ENCODE measurements around the gene NF1.
A peak's percentile ranks its signal among the peaks of the same experiment; 100 is the strongest.
"Not testable (repeated sequence)": the region's sequence is repeated elsewhere in the genome, so short reads cannot be mapped to it uniquely, and the experiment has no call there.

NF1 gene

DNA sequence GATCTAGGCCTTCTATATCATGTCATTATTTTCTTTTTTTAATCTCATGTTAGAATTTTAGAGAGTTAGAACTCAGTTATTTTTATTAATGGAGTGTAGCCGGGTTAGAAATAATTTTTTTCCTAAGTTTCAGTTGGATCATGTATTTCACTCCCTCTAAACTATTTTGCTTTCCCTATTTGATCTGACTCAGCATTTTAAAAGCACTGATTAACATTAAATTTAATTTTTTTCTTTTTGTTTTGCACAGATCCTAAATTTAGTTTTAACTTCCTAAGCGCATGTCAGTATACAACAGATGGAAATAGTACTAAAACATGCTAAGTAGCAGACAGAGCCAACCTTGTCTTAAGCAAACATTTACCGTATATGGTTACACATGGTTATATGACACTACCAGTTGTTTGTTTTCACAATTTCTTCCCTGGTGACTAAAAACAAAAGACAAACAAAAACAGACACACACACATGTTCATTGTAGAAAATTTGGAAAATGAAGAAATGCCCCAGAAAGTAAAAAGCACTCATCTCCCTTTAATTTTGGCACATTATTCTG is 263.1 kb downstream of the NF1 start:
- DNase-seq, result no peak

DNA sequence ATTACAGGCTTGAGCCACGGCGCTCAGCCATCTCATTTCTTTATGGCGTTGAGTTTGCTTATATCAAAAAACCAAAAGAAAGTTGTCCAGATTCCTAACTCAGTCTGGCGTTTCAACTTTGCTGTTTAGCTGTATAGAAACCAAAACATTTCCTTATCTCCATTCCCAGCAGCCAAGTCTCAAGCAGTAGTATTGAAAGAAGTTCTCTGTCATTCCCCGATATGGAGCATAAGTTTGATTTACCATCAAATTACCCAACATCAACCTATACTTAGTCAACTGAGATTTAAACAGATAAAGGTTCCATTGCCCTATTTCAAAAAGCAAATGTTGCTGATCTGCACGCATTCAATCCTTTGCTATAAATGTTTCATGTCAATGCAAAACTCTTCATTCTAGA is 269.2 kb downstream of the NF1 start:
- DNase-seq, result no peak

DNA sequence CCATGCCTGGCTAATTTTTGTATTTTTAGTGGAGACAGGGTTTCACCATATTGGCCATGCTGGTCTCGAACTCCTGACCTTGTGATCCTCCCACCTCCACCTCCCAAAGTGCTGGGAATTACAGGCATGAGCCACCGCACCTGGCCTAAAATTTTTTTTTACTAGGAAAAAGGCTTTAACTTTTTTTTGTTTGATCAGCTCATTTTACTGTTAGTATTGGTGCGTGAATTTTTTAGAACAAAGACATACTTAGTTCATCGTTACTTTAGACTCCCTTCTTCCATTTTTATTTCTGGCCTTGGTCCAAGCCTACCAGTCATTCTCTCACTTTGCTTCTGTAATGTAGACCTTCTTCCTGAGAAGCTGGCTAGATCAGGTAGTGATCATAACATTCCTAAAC is 271.3 kb downstream of the NF1 start:
- DNase-seq, result no peak

DNA sequence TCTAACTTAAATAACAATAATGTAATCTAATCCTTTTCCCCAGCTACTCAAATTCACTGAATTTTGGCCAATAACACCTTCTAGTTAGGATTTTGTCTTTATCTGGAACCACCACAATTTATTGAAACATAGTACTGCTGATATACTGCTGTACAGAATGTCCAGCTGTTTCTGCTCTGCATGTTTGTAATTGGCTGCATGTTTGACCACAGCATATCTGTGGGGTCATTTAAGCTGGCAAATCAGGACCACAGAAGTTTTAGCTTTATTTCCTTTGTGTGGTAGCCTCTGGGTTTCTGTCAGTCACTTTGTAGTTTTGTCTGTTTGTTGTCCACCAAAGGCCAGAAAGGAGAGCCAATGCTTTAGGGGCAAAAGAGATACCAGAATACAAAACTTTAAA is 274.5 kb downstream of the NF1 start:
- DNase-seq, result no peak

DNA sequence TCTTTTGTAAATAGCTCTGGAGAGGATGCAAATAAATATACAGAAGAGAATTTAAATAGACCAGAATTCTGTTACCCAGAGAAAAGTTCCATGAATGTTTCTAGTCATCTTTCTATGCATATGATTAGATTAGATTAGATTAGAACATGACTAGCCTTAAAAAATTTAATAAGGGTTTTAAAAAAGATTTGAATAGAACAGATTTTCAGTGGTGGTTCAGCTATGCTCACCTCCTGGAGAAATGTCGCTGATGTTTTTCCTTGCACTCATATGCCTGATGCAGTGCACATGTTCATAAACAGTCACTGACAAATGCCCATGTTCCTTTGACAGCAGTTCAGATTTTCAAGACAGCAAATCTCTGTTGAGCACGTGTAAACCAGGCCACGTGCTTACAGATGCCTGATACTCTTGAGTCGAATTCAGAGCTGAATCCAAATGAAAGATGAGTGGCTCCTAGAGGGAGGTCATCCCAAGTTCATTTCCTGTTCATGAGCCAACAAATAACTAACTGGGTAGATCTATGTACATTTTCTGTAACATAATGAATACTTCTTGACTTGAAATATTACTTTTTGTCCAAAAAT is 276.8 kb downstream of the NF1 start:
- peak; percentile 77 for DNase-seq

DNA sequence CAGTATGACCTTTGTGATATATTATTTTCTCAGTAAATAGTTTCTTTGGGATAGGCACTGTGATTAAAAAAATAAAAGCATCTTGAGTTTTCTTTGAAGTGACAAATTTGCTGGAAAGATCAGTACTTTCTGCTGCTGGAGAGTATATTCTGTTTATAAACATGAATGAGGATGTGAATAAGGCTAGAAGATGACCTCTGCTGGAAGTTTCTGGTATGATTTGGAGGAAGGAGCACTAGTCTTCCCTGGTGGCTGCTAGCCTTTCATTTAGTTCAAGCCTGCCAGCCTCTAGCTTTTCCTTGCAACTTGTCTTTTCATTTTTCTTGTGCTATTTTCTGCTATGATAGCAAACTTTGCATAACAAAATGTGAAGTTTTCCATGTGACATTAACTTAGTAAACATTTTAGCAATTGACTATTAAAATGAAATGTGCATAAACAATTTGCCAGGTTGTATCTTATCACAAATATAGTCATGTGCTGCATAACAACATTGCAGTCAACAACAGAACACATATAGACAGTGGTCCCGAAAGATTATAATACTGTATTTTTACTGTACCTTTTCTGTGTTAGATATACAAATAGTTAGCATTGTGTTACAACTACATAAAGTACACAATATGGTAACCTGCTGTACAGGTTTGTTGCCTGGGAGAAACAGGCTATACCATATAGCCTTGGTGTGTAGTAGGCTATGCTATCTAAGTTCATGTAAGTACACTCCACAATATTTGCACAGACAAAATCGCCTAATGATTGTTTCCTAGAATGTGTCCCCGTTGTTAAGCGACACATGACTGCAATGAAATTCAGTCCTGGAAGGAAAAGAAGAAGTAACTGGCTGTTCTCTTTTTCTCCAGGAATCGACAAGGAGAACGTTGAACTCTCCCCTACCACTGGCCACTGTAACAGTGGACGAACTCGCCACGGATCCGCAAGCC is 278.6 kb downstream of the NF1 start:
- DNase-seq, result peak; percentile 58

DNA sequence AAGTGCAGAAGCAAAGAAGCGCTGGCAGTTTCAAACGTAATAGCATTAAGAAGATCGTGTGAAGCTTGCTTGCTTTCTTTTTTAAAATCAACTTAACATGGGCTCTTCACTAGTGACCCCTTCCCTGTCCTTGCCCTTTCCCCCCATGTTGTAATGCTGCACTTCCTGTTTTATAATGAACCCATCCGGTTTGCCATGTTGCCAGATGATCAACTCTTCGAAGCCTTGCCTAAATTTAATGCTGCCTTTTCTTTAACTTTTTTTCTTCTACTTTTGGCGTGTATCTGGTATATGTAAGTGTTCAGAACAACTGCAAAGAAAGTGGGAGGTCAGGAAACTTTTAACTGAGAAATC is 279.3 kb downstream of the NF1 start:
- DNase-seq, result no peak

DNA sequence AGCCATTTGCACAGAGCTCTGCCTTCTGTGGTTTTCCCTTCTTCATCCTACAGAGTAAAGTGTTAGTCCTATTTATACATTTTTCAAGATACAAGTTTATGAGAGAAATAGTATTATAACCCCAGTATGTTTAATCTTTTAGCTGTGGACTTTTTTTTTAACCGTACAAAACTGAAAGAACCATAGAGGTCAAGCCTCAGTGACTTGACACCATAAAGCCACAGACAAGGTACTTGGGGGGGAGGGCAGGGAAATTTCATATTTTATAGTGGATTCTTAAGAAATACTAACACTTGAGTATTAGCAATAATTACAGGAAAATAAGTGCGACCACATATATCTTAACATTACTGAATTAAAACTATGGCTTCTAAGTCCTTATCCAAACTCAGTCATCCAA is 279.7 kb downstream of the NF1 start:
- DNase-seq, result no peak

DNA sequence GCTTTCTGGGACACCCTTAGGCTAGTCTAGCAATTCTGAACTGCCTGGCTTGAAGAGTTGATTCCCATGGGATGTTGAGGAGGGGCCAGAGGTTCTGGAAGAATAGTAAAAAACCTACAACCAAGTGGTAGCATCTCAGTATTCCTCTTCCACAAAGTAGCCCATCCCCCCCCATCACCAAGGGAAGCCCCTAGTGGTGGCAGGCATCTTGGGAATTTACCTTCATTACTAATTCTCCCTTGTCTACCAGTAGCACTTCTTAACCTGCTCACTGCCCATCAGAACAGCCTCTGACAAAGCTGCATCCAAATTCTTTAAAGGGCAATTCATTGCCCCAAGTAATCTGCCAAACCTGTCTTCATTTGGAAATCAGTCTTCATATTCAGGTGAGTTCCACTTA is 283.9 kb downstream of the NF1 start:
- no peak for DNase-seq

DNA sequence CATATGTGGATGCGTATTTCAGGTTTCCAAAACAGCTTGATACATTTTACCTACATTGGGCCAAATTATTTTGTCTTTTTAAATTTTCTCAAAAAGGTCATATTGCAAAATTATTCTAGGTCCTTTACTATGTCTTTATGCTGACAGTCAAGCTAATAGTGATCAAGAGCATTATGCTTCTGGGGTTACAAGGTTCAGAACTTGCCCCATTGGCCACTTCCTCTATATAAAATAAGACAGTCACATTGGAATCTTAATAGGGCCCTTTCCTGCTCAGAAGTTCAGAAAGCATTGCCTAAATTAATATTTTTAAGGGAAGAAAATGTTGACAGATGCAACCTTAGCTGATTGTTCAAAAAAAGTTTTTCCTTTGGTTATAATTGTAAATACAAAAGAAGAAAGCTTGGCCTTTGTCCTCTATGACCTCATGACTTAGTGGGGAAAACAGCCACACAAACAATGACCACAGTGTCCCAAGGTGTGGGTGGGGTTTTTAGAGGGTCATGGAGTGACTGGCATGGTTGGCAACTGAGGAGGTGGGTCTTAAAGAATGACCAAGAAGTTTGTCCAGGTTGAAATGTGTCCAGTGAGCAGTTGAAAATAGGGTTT is 284.9 kb downstream of the NF1 start:
- no peak for DNase-seq

DNA sequence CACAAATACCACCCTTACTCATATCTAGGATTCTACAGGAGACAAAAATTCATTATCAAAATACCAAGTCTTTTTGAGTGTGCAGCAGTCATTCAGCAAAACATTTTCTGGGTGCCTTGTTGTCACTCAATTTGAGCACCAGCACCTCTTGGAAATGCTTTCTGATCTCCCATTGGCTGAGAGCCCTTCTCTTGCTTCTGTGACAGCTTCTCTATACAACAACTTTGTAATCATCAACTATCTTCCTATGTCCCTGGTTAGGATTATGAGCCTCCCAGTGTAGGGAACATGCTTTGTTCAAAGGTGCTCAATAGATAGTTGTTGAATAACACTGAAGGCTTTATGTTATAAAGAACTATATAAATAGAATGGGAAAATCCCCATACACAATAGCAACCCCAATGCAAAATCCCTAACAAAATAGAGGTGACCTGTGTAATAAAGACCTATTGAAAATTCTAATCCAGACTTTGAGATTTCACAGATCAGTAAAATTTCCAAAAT is 286.4 kb downstream of the NF1 start:
- no peak for DNase-seq

DNA sequence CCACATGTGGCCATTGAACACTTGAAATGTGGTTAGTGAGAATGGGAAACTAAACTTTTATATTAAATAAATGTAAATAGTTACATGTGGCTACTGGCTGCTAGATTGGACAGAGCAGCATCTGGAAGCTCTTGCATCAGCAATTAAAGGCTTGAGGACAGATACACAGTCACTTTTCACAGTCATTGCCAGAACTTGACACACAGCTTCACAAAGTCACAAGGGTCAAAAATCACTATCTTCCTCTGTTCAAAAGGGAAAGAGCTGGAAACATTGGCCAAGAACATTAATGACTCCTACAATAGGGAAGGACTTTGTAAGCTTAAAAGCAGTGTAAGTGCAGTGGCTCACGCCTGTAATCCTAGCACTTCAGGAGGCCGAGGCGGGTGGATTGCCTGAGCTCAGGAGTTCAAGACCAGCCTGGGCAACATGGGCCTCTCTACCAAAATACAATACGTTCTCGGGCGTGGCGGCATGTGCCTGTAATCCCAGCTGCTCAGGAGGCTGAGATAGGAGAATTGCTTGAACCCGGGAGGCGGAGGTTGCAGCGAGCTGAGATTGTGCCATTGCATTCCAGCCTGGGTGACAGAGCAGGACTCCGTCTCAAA is 288.0 kb downstream of the NF1 start:
- DNase-seq, result not testable (repeated sequence)

DNA sequence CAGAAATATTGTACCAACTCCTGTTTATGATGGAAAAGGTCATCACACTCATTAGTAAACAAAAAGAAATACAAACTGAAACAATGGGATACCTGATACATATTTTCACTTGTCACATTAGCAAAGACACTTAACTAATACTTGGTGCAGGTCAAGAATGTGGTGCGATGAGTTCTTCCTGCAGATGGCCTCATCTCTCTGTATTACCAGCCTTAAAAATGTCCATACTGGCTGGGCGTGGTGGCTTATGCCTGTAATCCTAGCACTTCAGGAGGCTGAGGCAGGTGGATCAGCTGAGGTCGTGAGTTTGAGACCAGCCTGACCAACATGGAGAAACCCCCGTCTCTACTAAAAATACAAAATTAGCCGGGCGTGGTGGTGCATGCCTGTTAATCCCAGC is 288.7 kb downstream of the NF1 start:
- DNase-seq, result not testable (repeated sequence)

DNA sequence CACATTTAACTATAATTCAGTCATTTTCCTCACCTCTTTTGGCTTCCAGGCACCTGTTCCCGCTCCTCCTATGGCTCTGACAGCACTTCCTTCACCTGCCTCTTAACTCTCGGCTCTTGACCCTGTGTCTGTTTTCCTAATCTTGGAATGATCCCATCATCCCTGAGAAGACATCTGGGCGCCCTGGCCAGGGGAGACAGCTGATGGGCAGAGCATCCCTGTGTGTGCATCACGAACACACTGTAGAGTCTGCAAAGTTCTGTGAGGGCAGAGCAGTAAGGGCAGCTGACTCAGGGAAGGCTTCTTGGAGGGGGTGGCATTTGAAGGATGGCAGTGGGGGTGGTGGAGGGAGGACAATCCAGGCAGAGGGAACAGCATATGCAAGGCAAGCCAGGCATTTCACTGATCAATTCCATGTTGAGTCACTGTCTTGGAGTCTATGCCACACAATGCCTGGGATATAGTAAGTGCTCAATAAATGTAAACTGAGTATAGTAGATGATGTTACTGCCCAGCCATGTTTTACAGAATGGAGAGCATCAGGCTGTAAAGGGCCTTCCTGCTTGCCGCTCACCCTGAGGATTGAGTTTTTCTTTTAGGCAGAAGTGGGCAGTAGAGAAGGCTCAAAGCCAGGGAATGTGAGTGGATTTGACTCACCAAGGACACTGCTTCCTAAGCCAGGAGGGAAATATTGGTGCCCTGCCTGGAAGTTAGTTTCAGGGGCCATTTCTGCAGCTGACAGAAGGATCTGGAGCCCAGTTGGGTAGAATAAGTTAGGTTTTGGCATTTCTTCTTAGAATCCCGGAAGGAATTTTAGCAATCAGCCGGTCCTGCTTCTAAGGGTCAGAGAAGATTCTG is 290.9 kb downstream of the NF1 start:
- no peak for DNase-seq

DNA sequence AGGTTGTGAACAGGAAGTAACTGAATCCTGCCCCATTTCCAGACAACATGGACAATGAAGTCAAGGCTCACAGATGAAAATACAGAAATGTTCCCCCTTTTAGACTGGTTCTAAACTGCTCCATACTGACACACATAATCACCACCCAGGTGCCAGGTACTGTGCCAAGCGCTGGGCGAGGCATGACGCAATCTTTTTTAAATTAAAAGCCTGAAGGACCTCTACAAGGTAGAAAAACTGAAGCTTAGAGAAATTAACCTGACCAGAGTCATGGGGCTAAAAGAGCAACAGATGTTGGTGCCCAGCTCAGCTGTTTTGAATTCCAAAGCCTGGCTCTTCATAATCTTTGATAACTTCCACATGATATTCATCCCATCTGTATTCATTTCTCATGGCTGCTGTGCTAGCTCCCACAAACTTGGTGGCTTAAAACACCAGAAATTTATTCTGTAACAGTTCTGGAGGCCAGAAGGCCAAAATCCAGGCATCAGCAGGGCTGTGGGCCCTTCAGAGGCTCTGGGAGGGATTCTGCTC is 291.8 kb downstream of the NF1 start:
- DNase-seq, result no peak

DNA sequence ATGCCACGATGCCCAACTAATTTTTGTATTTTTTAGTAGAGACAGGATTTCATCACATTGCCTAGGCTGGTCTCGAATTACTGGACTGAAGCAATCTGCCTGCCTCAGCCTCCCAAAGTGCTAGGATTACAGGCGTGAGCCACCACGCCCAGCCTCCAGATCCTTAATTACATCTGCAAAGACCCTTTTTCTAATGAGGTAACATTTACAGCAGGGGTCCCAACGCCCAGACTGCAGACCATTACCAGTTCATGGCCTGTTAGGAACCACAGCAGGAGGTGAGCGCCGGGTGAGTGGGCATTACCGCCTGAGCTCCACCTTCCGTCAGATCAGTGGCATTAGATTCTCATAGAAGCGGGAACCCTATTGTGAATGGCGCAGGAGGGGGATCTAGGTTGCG is 292.7 kb downstream of the NF1 start:
- no peak for DNase-seq

DNA sequence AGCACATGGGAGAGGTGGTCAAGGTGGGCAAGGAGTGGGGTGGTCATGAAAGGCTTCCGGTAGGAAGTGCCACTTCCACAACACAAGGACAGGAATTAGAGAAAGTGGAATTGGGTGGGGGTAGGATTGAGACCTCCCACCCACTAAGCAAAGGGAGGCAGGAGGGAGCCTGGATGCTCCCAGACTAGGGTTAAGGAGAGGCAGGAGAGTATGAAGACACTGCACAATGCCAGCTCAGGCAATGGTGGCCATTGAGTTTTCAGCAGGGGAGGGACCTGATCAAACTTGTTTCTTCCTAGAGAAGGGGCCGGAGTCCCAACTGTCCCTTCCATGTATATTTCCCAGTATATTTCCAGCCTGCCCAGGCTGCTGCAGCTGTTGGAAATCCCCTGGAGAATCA is 293.6 kb downstream of the NF1 start:
- no peak for DNase-seq

DNA sequence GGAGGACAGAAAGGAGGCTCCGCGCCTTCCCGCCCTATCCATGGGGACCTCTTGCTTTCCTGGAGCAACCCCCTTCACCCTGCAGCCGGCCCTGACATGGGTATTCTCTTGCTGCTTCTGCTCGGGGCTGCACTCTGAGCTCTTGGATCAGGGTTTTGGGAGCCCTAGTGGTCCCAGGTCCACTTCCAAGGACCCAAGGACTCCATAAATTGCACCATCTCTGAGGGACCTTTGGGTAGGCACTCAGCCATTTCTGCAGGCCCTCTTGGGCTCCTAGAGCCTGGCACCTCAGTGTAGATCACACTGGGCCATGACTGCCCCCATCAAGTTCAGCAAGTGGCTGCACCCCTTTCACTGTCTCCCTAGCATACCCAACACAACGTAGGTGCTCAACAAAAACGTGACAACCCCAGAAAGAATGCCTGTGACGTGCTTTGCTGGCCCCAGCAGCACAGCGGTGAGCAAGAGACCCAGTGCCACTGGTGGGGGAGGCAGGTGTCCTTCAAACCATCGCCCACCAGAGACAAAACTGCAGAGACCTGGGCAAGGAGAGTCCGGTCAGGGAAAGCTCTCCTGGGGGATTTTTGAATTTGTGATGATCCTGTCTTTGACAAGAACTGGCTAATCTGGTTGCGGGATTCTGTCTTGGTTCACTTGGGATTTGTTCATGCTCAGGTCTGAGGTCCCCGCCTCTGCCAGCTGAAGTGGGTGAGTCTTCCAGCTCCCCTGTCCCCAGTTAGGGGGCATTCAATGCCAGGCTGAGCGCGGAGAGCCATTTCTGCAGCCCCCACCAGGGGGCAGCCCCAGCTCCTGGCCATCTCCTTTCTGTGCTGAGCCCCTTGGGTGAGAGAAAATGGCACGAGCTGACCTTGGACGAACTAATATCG is 294.2 kb downstream of the NF1 start:
- DNase-seq, result peak; percentile 16

DNA sequence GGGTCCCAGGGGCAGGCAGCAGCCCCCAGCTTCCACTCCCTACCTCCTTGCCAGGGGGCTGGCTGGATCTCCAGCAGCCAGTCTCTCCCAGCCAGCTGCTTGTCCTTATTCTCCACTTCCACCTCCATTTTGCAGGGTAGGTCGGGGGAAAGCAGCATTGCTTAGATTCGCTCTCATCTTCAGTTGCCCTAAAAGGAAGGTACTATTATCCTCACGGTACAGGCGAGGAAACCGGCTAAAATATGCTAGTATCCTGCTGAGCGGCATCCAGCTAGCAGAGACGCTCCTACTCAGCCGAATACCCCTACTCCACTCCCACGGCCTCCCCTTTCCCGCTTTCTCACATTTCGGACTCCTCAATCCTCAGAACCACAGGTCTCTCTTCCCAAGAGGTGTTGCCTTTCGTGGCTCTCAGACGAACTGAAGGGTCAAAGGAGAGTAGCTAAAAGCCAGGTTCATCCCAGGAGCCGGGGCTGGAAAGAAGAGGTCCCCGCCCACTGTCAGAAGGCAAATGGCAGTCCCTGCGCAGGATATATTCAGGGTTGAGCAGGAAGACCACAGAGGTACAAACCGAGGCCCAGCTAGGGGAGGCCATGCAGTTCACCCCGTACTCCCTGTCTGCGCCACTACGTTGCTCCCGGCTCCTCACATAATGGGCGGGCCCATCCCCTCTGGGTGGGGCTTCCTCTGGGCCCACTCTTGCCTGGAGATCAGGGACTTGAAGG is 295.0 kb downstream of the NF1 start:
- DNase-seq, result no peak

DNA sequence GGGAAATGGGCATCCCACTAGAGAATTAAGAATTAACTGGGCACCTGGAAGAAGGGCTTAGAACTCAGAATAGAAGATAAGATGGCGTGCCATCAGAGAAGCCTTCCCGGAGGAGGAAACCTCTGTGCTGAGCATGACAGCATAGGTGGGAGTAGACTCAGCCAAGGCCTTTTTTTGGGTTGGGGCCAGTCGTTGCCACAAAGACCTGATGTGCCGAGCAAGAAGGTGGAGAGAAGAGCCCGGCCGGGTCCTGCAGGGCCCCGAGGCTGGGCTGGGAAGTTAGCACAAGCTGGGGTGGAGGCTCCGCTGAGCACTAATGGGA is 295.6 kb downstream of the NF1 start:
- no peak for DNase-seq
